HG02678 (cell line): Measurements from ENCODE around the gene TTN.
"Not testable (repeated sequence)": the region's sequence is repeated elsewhere in the genome, so short reads cannot be mapped to it uniquely, and the experiment has no call there.

Experiments used
- ATAC-seq: cut with Tn5 transposase; IDR thresholded peaks from one replicate; pipeline ENCODE4 v1.9.1; 2021; ENCODE audit warnings: mild to moderate bottlenecking, moderate library complexity; ENCODE audit not compliant: unreplicated experiment

The TTN gene

GRCh38 chr2:178677599-178677998 lies 129.6 kb downstream of the TTN start:
- ATAC-seq, result no peak

- no peak for ATAC-seq
These were observed 131.2 kb downstream of the TTN start for GRCh38 chr2:178676046-178676445.

GRCh38 chr2:178674122-178674521 lies 133.1 kb downstream of the TTN start:
- no peak for ATAC-seq

GRCh38 chr2:178666458-178666857 lies 140.8 kb downstream of the TTN start:
- ATAC-seq, result no peak

- not testable (repeated sequence) for ATAC-seq
These were observed 148.7 kb downstream of the TTN start for GRCh38 chr2:178658480-178658879.

- no peak for ATAC-seq
These were observed 156.7 kb downstream of the TTN start for GRCh38 chr2:178650554-178650953.

GRCh38 chr2:178644919-178645318 lies 162.3 kb downstream of the TTN start:
- no peak for ATAC-seq

GRCh38 chr2:178641498-178641897 lies 165.7 kb downstream of the TTN start:
- ATAC-seq, result no peak

- no peak for ATAC-seq
These were observed 171.3 kb downstream of the TTN start for GRCh38 chr2:178635897-178636296.

GRCh38 chr2:178632729-178633128 lies 174.5 kb downstream of the TTN start:
- ATAC-seq, result peak; percentile 62

GRCh38 chr2:178630581-178630980 lies 176.6 kb downstream of the TTN start:
- ATAC-seq, result no peak

- ATAC-seq, result no peak
These were observed 177.8 kb downstream of the TTN start for GRCh38 chr2:178629463-178629862.

GRCh38 chr2:178628605-178629004 lies 178.6 kb downstream of the TTN start:
- ATAC-seq, result no peak

- ATAC-seq, result no peak
These were observed 179.8 kb downstream of the TTN start for GRCh38 chr2:178627401-178627800.

- ATAC-seq, result no peak
These were observed 191.3 kb downstream of the TTN start for GRCh38 chr2:178615969-178616368.

GRCh38 chr2:178602901-178603300 lies 204.3 kb downstream of the TTN start:
- ATAC-seq, result no peak

- ATAC-seq, result no peak
These were observed 214.6 kb downstream of the TTN start for GRCh38 chr2:178592655-178593054.

- no peak for ATAC-seq
These were observed 217.9 kb downstream of the TTN start for GRCh38 chr2:178589335-178589734.

GRCh38 chr2:178584666-178585065 lies 222.6 kb downstream of the TTN start:
- no peak for ATAC-seq

- ATAC-seq, result no peak
These were observed 228.2 kb downstream of the TTN start for GRCh38 chr2:178579006-178579405.

- ATAC-seq, result no peak
These were observed 232.4 kb downstream of the TTN start for GRCh38 chr2:178574789-178575188.

- no peak for ATAC-seq
These were observed 239.0 kb downstream of the TTN start for GRCh38 chr2:178568227-178568626.

- ATAC-seq, result no peak
These were observed 254.2 kb downstream of the TTN start for GRCh38 chr2:178553047-178553446.

GRCh38 chr2:178550352-178550751 lies 256.9 kb downstream of the TTN start:
- ATAC-seq, result peak; percentile 64
